OCI-LY7 (cell line): ENCODE results near the gene VSIR. TPM values are rescaled to one million over a fixed set of nuclear protein-coding genes. Genes with fewer than 3 reads are reported as not detected.

ENCODE experiments used
- BruUV-seq: library from RNA; stranded (reverse); fragments of 400-500 nt; replicated peaks from 2 replicates; lab custom pipeline; 2021; lab: Mats Ljungman, UMichigan
- CTCF ChIA-PET: fragments of 300-600 bp; sonication (Branson Sonifier 250); formaldehyde crosslinking; loops from one replicate; lab custom pipeline; 2022; ENCODE audit warnings: antibody characterized with exemption; ENCODE audit not compliant: unreplicated experiment; lab: Charles Lee
- POLR2A ChIA-PET: fragments of 300-600 bp; sonication (Branson Sonifier 250); formaldehyde crosslinking; loops from one replicate; lab custom pipeline; 2022; ENCODE audit warnings: antibody characterized with exemption; lab: Charles Lee
- DNase-seq: peaks from one replicate; pipeline ENCODE4 v3.0.0-alpha.2; 2015; ENCODE audit warnings: low spot score
- H2AFZ ChIP-seq: fragments of 200-600 bp; sonication (generic), shearing (Covaris generic); 2 replicates; pipeline ENCODE4 v1.6.1; 2014; ENCODE audit warnings: mild to moderate bottlenecking, antibody characterized with exemption, low read length, moderate library complexity
- H3K27ac ChIP-seq: fragments of 200-600 bp; sonication (generic); 2 replicates; pipeline ENCODE4 v1.5.1; 2014; ENCODE audit warnings: mixed run types, low read depth, mild to moderate bottlenecking, moderate library complexity, low read length, inconsistent platforms; ENCODE audit not compliant: poor library complexity, severe bottlenecking
- H3K36me3 ChIP-seq: fragments of 200-600 bp; sonication (generic); 2 replicates; pipeline ENCODE4 v1.6.1; 2014; ENCODE audit warnings: mild to moderate bottlenecking, antibody characterized with exemption, low read length, moderate library complexity, mixed read lengths; ENCODE audit not compliant: insufficient read depth
- H3K4me1 ChIP-seq: fragments of 200-600 bp; sonication (generic); 2 replicates; pipeline ENCODE4 v1.5.1; 2014; ENCODE audit warnings: mild to moderate bottlenecking, low read length; ENCODE audit not compliant: insufficient read depth, poor library complexity, severe bottlenecking
- H3K4me2 ChIP-seq: fragments of 200-600 bp; sonication (generic); 2 replicates; pipeline ENCODE4 v1.6.1; 2014; ENCODE audit warnings: mild to moderate bottlenecking, low read length
- H3K4me3 ChIP-seq: fragments of 200-600 bp; sonication (generic); 2 replicates; pipeline ENCODE4 v1.5.1; 2014; ENCODE audit warnings: mild to moderate bottlenecking, low read depth, low read length; ENCODE audit not compliant: poor library complexity, severe bottlenecking
- H3K79me2 ChIP-seq: fragments of 200-600 bp; sonication (generic); 2 replicates; pipeline ENCODE4 v1.6.1; 2016; ENCODE audit warnings: low read depth, mild to moderate bottlenecking, low read length, moderate library complexity, mixed read lengths; ENCODE audit not compliant: insufficient read depth
- H3K9me2 ChIP-seq: fragments of 200-600 bp; sonication (generic); 2 replicates; pipeline ENCODE4 v1.6.1; 2016; ENCODE audit warnings: mild to moderate bottlenecking, low read length, mixed read lengths; ENCODE audit not compliant: insufficient read depth
- H3K9me3 ChIP-seq: fragments of 200-600 bp; sonication (generic); 2 replicates; pipeline ENCODE4 v1.6.1; 2014; ENCODE audit warnings: mild to moderate bottlenecking, mixed run types, low read length, mixed read lengths
- H4K20me1 ChIP-seq: fragments of 200-600 bp; sonication (generic); 2 replicates; pipeline ENCODE4 v1.6.1; 2014; ENCODE audit warnings: mild to moderate bottlenecking, antibody characterized with exemption, low read length, moderate library complexity, mixed read lengths; ENCODE audit not compliant: insufficient read depth
- CTCF ChIP-seq: fragments of 200-600 bp; sonication (generic); conservative IDR thresholded peaks from 2 replicates; pipeline ENCODE4 v1.5.1; 2014; ENCODE audit warnings: mild to moderate bottlenecking, antibody characterized with exemption, low read length, moderate library complexity, mixed read lengths
- EZH2phosphoT487 ChIP-seq: fragments of 200-600 bp; sonication (generic); IDR thresholded peaks from 2 replicates; pipeline ENCODE4 v1.6.1; 2018; ENCODE audit warnings: low read depth, borderline replicate concordance, mild to moderate bottlenecking, mixed run types, antibody characterized with exemption, low read length, moderate library complexity, mixed read lengths
- intact Hi-C: fragments of 100-400 bp; cut with micrococcal nuclease; formaldehyde crosslinking; loops from one replicate; pipeline ENCODE4 v1.10.0; 2022; ENCODE audit not compliant: unreplicated experiment
- total RNA-seq, 2 experiments: library from RNA; depleted of rRNA in 1 of 2; stranded (reverse); fragments of >200 nt in 1 of 2; shearing (Covaris generic) in 1 of 2; gene quantifications; 2 replicates each; pipeline ENCODE4 v1.2.3, GENCODE V29; 2014 to 2022

The VSIR gene
- total RNA-seq, 2 experiments from 2014 or later: 2.2 to 9.0 TPM

- H3K4me1 ChIP-seq: peaks cover 28% of the 10 kb centered on the region
- H3K4me3 ChIP-seq: no peak overlapping the region
- no peaks in the 10 kb centered on the region for H3K9me3 ChIP-seq
- H3K4me2 ChIP-seq: peak overlapping the region; percentile 45; the same call in 1 of the 2 replicates
- H3K27ac ChIP-seq: no peak overlapping the region
- no peaks in the 10 kb centered on the region for H3K79me2 ChIP-seq
- CTCF ChIA-PET: interaction anchor here (0.5 to 1.6 kb wide), 5 partner anchors 16 to 395 kb away, joined by 3 to 6 read pairs (median 3); no protein-coding TSS in a partner anchor
- H2AFZ ChIP-seq: peak overlapping the region; percentile 76; the same call in 1 of the 2 replicates
- TF ChIP-seq EZH2phosphoT487 (no peak), CTCF (no peak)
- H3K36me3 ChIP-seq: no peaks in the 10 kb centered on the region
- DNase-seq: no peak
- POLR2A ChIA-PET: interaction anchor here (0.7 to 1.8 kb wide), 2 partner anchors 12 to 18 kb away, joined by 3 to 7 read pairs; no protein-coding TSS in a partner anchor
- intact Hi-C loops: loop anchor here (5.0 kb wide), 1 partner anchor 60 kb away; the partner anchor contains the start of gene VSIR
- no TSS peak for BruUV-seq
- H3K9me2 ChIP-seq: no peaks in the 10 kb centered on the region
- H4K20me1 ChIP-seq: no peaks in the 10 kb centered on the region
These were observed 61.1 kb downstream of the VSIR start for GRCh38 chr10:71712170-71712569.

- Histone ChIP-seq H3K9me2 (no peaks in the 10 kb centered on the region), H4K20me1 (no peaks in the 10 kb centered on the region), H3K79me2 (no peaks in the 10 kb centered on the region), H3K4me3 (no peak overlapping the region), H3K4me2 (no peak overlapping the region), H3K36me3 (no peaks in the 10 kb centered on the region), H3K4me1 (peaks cover 27% of the 10 kb centered on the region), H3K27ac (no peak overlapping the region), H3K9me3 (no peaks in the 10 kb centered on the region), H2AFZ (no peak overlapping the region)
- no TSS peak for BruUV-seq
- ChIA-PET POLR2A (interaction anchor here (0.9 to 1.8 kb wide), 2 partner anchors 13 to 58 kb away, joined by 4 to 7 read pairs; no protein-coding TSS in a partner anchor), CTCF (interaction anchor here (0.9 to 1.6 kb wide), 3 partner anchors 13 to 101 kb away, joined by 4 to 5 read pairs (median 5); no protein-coding TSS in a partner anchor)
- TF ChIP-seq EZH2phosphoT487 (no peak), CTCF (no peak)
- intact Hi-C loops: loop anchor here (5.0 kb wide), 1 partner anchor 61 kb away; the partner anchor contains the start of gene VSIR
- DNase-seq: no peak
These were observed 62.2 kb downstream of the VSIR start for GRCh38 chr10:71711052-71711623.

GRCh38 chr10:71710519-71710918 is 62.8 kb downstream of the VSIR start:
- H3K9me3 ChIP-seq: no peaks in the 10 kb centered on the region
- TF ChIP-seq CTCF (no peak), EZH2phosphoT487 (no peak)
- H2AFZ ChIP-seq: no peak overlapping the region
- no peaks in the 10 kb centered on the region for H4K20me1 ChIP-seq
- no peaks in the 10 kb centered on the region for H3K36me3 ChIP-seq
- H3K9me2 ChIP-seq: no peaks in the 10 kb centered on the region
- CTCF ChIA-PET: no interaction called here
- no TSS peak for BruUV-seq
- H3K4me3 ChIP-seq: no peak overlapping the region
- intact Hi-C loops: loop anchor here (5.0 kb wide), 1 partner anchor 62 kb away; the partner anchor contains the start of gene VSIR
- H3K4me1 ChIP-seq: peaks cover 27% of the 10 kb centered on the region
- H3K79me2 ChIP-seq: no peaks in the 10 kb centered on the region
- H3K27ac ChIP-seq: no peak overlapping the region
- DNase-seq: no peak
- H3K4me2 ChIP-seq: no peak overlapping the region
- POLR2A ChIA-PET: interaction anchor here (0.9 kb wide), 1 partner anchor 58 kb away, joined by 4 read pairs; no protein-coding TSS in a partner anchor
